SK-N-MC (cell line): Measurements from ENCODE around the gene GRB10.

Experiments used
- EZH2 ChIP-seq: fragments of 200-600 bp; sonication (generic); IDR thresholded peaks from one replicate; pipeline ENCODE4 v1.6.1; 2017; ENCODE audit warnings: antibody characterized with exemption
- POLR2AphosphoS5 ChIP-seq: IDR thresholded peaks from 2 replicates; pipeline ENCODE4 v1.6.1; 2012; ENCODE audit warnings: mild to moderate bottlenecking, low read depth, low read length, borderline replicate concordance

DNA sequence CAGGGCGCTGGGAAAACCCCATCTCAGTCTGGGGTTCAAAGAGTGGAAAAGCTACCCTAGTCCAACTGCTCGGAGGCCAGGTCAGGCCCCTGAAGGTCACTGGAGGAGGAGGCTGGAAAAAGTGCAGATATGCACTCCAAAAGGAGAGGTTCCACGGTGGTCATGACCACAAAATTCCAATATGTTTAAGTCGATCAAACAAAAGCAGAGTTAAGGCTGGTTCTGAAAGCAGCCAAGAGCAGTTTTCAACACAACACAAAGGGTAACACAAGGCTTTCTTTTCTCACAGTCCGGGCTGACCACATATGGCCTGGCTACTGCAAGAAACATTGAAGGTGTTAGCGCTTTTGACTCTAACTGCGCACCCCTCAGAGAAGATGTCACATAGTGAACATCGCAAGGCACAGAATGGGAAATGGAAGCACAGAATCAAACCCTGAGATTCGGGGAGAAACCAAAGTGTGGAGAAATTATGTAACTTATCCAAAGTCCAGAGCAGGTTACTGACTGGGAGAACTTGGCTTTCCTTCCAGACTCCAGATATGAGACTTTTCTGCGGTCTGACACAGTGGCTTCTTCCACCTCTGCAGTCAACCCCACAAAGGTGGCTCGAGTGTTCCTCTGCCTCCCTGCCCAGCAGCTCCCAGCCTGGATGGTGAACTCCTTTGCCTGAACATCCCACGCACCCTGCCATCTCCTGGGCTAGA, 1.3 kb upstream of the GRB10 start:
- no peak for TF ChIP-seq POLR2AphosphoS5
- TF ChIP-seq EZH2, result no peak
